ENCODE data around the gene TUBG2. TPM values are rescaled to one million over a fixed set of nuclear protein-coding genes. Genes with fewer than 3 reads are reported as not detected.

Gene TUBG2
- polyA plus RNA-seq, 1 donor (not counting 4 experiments of a cell fraction or from before 2014, with no cell fraction given) = 14.5 TPM

DNA sequence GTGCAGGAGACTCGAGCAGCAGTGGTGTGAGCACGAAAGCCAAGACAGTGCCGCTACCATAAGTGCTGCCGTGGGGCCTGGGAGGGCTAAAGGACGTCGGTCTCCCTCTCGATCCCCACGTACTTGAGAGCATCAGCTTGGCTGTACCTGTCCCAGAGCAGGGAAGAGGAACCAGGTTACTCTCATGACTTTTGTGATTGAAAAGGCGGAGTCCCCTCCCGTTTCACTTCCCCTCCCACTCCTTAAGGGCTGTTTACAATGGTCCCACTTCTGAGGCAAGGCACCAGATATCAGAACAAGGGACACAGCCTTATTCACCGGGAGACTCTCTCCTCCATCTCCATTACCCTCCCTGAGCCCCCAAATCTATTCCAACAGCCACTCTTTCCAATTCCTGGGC lies 43.4 kb downstream of the TUBG2 start:
- H3K9ac ChIP-seq (ENCODE audit: control insufficient read depth, extremely low read depth, insufficient read depth, low read length) = no peak overlapping the region
- peaks cover 15 to 43% of the 10 kb centered on the region in 2 experiments for H3K36me3 ChIP-seq (ENCODE audit: control insufficient read depth in 2 of 2, extremely low read depth in 1 of 2, insufficient read depth in 2 of 2, low read length in 2 of 2)
- no peak overlapping the region for H3K4me3 ChIP-seq (ENCODE audit: control insufficient read depth in 2 of 3, extremely low read depth in 1 of 3, insufficient read depth in 2 of 3, low read depth in 1 of 3, low read length in 3 of 3)
- FAIRE-seq (no peak), DNase-seq (ENCODE audit: low read depth, low spot score) (no peak)
- no peaks in the 10 kb centered on the region for H3K4me1 ChIP-seq (ENCODE audit: control insufficient read depth, extremely low read depth, insufficient read depth, low read length)
- H3K4me2 ChIP-seq (ENCODE audit: control insufficient read depth, extremely low read depth, insufficient read depth, low read depth, low read length) = no peak overlapping the region
- TF ChIP-seq, protein P1, sequence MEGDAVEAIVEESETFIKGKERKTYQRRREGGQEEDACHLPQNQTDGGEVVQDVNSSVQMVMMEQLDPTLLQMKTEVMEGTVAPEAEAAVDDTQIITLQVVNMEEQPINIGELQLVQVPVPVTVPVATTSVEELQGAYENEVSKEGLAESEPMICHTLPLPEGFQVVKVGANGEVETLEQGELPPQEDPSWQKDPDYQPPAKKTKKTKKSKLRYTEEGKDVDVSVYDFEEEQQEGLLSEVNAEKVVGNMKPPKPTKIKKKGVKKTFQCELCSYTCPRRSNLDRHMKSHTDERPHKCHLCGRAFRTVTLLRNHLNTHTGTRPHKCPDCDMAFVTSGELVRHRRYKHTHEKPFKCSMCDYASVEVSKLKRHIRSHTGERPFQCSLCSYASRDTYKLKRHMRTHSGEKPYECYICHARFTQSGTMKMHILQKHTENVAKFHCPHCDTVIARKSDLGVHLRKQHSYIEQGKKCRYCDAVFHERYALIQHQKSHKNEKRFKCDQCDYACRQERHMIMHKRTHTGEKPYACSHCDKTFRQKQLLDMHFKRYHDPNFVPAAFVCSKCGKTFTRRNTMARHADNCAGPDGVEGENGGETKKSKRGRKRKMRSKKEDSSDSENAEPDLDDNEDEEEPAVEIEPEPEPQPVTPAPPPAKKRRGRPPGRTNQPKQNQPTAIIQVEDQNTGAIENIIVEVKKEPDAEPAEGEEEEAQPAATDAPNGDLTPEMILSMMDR (optimal IDR thresholded peaks at IDR 0.05 in 1 of 3, IDR thresholded peaks at IDR 0.05 in 1 of 3, conservative IDR thresholded peaks at IDR 0.05 in 1 of 3; ENCODE audit: extremely low read depth in 1 of 3, insufficient read depth in 2 of 3, low read length in 3 of 3) = no peak
- TF ChIP-seq EZH2 (IDR thresholded peaks at IDR 0.05; ENCODE audit: low read length) = no peak
- H3K27ac ChIP-seq (ENCODE audit: control insufficient read depth, insufficient read depth, low read length) = no peak overlapping the region
- H4K20me1 ChIP-seq (ENCODE audit: control insufficient read depth, extremely low read depth, insufficient read depth, low read length) = no peaks in the 10 kb centered on the region
- no peaks in the 10 kb centered on the region for H3K9me3 ChIP-seq (ENCODE audit: control insufficient read depth, low read depth, low read length)
- H3K9me1 ChIP-seq (ENCODE audit: control insufficient read depth, extremely low read depth, insufficient read depth, low read length) = no peaks in the 10 kb centered on the region
- dilution Hi-C loops (cut with MboI; ENCODE audit: extremely low pct_ligation_motif_present, low sequenced_read_pairs) = no loop called here
- H3K27me3 ChIP-seq (ENCODE audit: control insufficient read depth, extremely low read depth, insufficient read depth, low read length) = no peaks in the 10 kb centered on the region
- H3K79me2 ChIP-seq (ENCODE audit: control insufficient read depth, insufficient read depth, low read length) = no peaks in the 10 kb centered on the region
- no peak overlapping the region for H2AFZ ChIP-seq (ENCODE audit: control insufficient read depth, low read length)

DNA sequence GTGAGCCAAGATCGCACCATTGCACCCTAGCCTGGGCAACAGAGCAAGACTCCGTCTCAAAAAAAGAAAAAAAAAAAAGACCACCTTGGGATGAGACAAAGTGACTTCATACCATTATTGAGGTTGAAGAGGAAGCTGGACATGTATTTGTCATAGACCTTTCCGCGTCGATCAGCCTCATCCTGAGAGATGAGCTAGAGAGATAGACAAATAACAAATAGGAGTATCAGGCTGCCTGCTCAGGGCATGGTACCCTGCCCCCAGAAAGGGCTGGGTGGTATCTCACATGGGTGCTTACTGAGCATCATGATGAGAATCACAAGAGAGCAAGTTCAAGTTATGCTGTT lies 45.4 kb downstream of the TUBG2 start:
- Histone ChIP-seq H3K27me3 (ENCODE audit: control insufficient read depth, extremely low read depth, insufficient read depth, low read length) (no peaks in the 10 kb centered on the region), H3K9ac (ENCODE audit: control insufficient read depth, extremely low read depth, insufficient read depth, low read length) (no peak overlapping the region), H3K9me3 (ENCODE audit: control insufficient read depth, low read depth, low read length) (no peaks in the 10 kb centered on the region), H3K9me1 (ENCODE audit: control insufficient read depth, extremely low read depth, insufficient read depth, low read length) (no peaks in the 10 kb centered on the region), H3K4me1 (ENCODE audit: control insufficient read depth, extremely low read depth, insufficient read depth, low read length) (no peaks in the 10 kb centered on the region), H3K4me3 (ENCODE audit: control insufficient read depth in 2 of 3, extremely low read depth in 1 of 3, insufficient read depth in 2 of 3, low read depth in 1 of 3, low read length in 3 of 3) (no peak overlapping the region), H3K79me2 (ENCODE audit: control insufficient read depth, insufficient read depth, low read length) (no peaks in the 10 kb centered on the region), H3K36me3 (ENCODE audit: control insufficient read depth in 2 of 2, extremely low read depth in 1 of 2, insufficient read depth in 2 of 2, low read length in 2 of 2) (peaks cover 29 to 49% of the 10 kb centered on the region in 2 experiments), H3K4me2 (ENCODE audit: control insufficient read depth, extremely low read depth, insufficient read depth, low read depth, low read length) (no peak overlapping the region), H3K27ac (ENCODE audit: control insufficient read depth, insufficient read depth, low read length) (no peak overlapping the region), H4K20me1 (ENCODE audit: control insufficient read depth, extremely low read depth, insufficient read depth, low read length) (no peaks in the 10 kb centered on the region), H2AFZ (ENCODE audit: control insufficient read depth, low read length) (no peak overlapping the region)
- DNase-seq (ENCODE audit: low read depth, low spot score) (no peak), FAIRE-seq (no peak)
- dilution Hi-C loops (cut with MboI; ENCODE audit: extremely low pct_ligation_motif_present, low sequenced_read_pairs) = no loop called here
- TF ChIP-seq EZH2 (IDR thresholded peaks at IDR 0.05; ENCODE audit: low read length) = no peak
- TF ChIP-seq, protein P1 (optimal IDR thresholded peaks at IDR 0.05 in 1 of 3, IDR thresholded peaks at IDR 0.05 in 1 of 3, conservative IDR thresholded peaks at IDR 0.05 in 1 of 3; ENCODE audit: extremely low read depth in 1 of 3, insufficient read depth in 2 of 3, low read length in 3 of 3) = no peak

Data from keratinocyte (primary cell).